Uterus (tissue), 2 donors: ENCODE measurements around the gene CIROP.

Experiments used
- CTCF ChIP-seq, 4 experiments: fragments of 200-600 bp in 2 of 4; fragments of 450-650 bp in 2 of 4; sonication (generic) in 2 of 4; IDR thresholded peaks; one replicate each; pipeline ENCODE4 v1.5.1; 2016 to 2019; ENCODE audit warnings: antibody characterized with exemption in 4 of 4, mild to moderate bottlenecking in 2 of 4, moderate library complexity in 1 of 4
- POLR2A ChIP-seq, 2 donors: fragments of 450-650 bp; IDR thresholded peaks; one replicate each; pipeline ENCODE4 v1.6.1; 2016; ENCODE audit warnings: antibody characterized with exemption in 2 of 2, mild to moderate bottlenecking in 1 of 2, moderate library complexity in 1 of 2

- no peak for TF ChIP-seq CTCF (IDR thresholded peaks at IDR 0.05)
- TF ChIP-seq POLR2A (IDR thresholded peaks at IDR 0.05) = no peak
Measured at GRCh38 chr14:23067847-23068788, 36.7 kb downstream of the CIROP start.
